ENCODE measurements around the gene PTGFR. TPM values are rescaled to one million over a fixed set of nuclear protein-coding genes. Genes with fewer than 3 reads are reported as not detected.

Gene PTGFR
- total RNA-seq, 1 donor from 2014 or later: 28.6 TPM

- DNase-seq: no peak
Observed at GRCh38 chr1:78520843-78521242, 30.1 kb downstream of the PTGFR start.

- DNase-seq: no peak
Observed at GRCh38 chr1:78522136-78522535, 31.4 kb downstream of the PTGFR start.

- DNase-seq: no peak
Observed at GRCh38 chr1:78526496-78526895, 35.7 kb downstream of the PTGFR start.

- no peak for DNase-seq
Observed at GRCh38 chr1:78527706-78528105, 36.9 kb downstream of the PTGFR start.

GRCh38 chr1:78533527-78533926, 42.8 kb downstream of the PTGFR start:
- DNase-seq: no peak

- DNase-seq: no peak
Observed at GRCh38 chr1:78535286-78535685, 44.5 kb downstream of the PTGFR start.

- DNase-seq: no peak
Observed at GRCh38 chr1:78536427-78536826, 45.7 kb downstream of the PTGFR start.

GRCh38 chr1:78540048-78540447, 49.3 kb downstream of the PTGFR start:
- peak; percentile 30 for DNase-seq

- DNase-seq: no peak
Observed at GRCh38 chr1:78541479-78541878, 50.7 kb downstream of the PTGFR start.

GRCh38 chr1:78543941-78544643, 53.3 kb downstream of the PTGFR start:
- DNase-seq: no peak

- DNase-seq: no peak
Observed at GRCh38 chr1:78547081-78547480, 56.3 kb downstream of the PTGFR start.

GRCh38 chr1:78549331-78549730, 58.6 kb downstream of the PTGFR start:
- no peak for DNase-seq

GRCh38 chr1:78549891-78550290, 59.1 kb downstream of the PTGFR start:
- no peak for DNase-seq

GRCh38 chr1:78553859-78554258, 63.1 kb downstream of the PTGFR start:
- DNase-seq: no peak

- no peak for DNase-seq
Observed at GRCh38 chr1:78554840-78555239, 64.1 kb downstream of the PTGFR start.

GRCh38 chr1:78559680-78560079, 68.9 kb downstream of the PTGFR start:
- no peak for DNase-seq

- DNase-seq: no peak
Observed at GRCh38 chr1:78560811-78561210, 70.0 kb downstream of the PTGFR start.

GRCh38 chr1:78561856-78562255, 71.1 kb downstream of the PTGFR start:
- no peak for DNase-seq

GRCh38 chr1:78565393-78565792, 74.6 kb downstream of the PTGFR start:
- DNase-seq: no peak

- DNase-seq: no peak
Observed at GRCh38 chr1:78570539-78570938, 79.8 kb downstream of the PTGFR start.

GRCh38 chr1:78577257-78578100, 86.7 kb downstream of the PTGFR start:
- no peak for DNase-seq

GRCh38 chr1:78586572-78586971, 95.8 kb downstream of the PTGFR start:
- no peak for DNase-seq

GRCh38 chr1:78587211-78587610, 96.4 kb downstream of the PTGFR start:
- DNase-seq: no peak
